ENCODE results near the gene CCDC69.
"Not testable (repeated sequence)": the region's sequence is repeated elsewhere in the genome, so short reads cannot be mapped to it uniquely, and the experiment has no call there.

CCDC69 gene

DNA sequence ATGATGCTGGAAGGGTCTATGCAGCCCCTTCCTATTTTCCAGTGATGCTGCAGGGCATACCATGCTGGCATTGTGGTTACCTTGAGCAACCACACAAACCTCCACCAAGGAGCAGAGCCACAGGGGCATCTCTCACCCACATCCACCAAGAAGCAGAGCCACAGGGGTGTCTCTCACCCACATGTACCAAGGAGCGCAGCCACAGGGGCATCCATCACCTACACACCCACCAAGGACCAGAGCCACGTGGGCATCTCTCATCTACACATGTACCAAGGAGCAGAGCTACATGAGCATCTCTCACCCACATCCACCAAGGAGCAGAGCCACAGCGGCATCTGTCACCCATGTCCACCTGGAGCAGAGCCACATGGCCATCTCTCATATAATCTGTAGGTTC, 20.3 kb upstream of the CCDC69 start:
- no peak for DNase-seq

DNA sequence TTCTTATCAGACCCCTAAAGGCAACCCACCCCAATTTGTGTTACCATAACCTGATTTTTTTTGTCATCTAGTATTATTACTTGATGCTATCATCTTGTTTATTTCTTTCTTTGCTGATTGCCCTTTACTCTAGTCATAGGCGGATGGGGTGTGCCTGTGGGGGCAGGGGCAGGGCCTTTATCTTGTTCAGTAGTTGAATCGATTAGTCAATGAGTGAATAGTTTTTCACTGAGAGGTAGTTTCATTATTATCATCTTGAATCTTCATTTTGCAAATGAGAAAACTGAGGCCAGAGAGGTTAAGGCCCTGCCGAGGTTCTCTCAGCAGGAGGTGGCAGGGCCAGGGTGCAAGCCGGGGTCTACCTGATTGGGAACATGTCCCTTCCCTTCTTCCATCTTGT, 19.7 kb upstream of the CCDC69 start:
- DNase-seq = no peak

DNA sequence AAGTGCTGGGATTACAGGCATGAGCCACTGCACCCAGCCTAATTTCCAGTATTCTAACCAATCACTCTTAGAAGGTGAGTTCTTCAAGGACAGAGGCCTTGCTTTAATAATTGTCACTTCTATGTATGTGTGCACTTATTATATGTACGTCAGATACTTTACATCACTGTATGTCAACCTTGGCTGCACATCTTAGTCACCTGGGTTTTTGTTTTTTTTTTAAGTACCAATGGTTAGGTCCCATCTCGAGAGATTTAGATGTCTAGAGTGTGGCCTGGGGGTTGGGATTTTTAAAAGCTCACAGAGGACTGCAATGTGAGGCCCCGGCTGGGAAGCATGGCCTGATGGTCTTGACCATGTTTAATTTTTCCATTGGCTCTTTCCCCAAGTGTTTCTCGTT, 19.2 kb upstream of the CCDC69 start:
- no peak for DNase-seq

DNA sequence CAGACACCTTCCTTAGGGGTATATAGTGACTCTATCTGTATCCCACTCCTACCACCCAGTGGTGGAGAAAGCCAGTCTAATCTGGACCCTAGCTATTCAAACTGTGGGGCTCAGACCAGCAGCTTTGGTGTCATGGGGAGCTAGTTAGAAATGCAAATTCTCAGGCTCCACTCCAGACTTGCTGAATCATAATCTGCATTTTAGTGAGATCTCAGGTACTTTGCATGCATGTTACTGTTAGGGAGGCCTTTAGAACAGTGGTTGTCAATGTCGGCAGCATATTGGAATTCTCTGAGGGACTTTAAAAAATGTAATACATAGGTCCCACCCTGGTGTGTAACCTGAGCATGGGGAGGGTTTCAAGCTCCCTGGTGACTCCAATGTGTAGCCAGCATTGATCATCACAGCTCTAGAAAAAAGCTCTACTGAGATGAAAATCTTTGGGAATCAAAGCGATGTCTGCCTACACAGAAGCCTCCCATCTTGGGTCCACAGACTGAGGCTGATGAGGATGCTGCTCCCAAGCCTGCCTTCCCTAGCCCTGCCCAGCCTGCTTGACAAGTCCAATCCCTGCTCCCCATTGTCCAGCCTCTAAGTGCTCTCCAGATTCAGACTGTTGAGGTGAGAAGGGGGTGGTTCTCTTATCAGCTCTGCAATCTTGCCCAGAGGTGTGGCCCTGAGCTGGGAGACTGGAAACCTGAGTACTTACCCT, 17.2 kb upstream of the CCDC69 start:
- DNase-seq = no peak

DNA sequence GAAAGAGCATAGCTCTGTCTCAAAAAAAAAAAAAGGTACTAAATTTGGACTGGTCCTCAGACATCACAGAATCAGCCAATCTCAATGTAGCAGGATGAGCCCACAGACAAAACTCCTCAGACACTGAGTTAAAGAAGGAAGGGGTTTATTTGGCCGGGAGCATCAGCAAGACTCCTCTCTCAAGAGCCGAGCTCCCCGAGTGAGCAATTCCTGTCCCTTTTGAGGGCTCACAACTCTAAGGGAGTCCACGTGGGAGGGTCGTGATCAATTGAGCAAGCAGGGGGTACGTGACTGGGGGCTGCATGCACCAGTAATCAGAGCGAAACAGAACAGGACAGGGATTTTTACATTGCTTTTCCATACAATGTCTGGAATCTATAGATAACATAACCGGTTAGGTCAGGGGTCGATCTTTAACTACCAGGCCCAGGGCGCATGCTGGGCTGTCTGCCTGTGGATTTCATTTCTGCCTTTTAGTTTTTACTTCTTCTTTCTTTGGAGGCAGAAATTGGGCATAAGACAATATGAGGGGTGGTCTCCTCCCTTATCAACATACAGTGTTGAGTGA, 16.5 kb upstream of the CCDC69 start:
- DNase-seq = not testable (repeated sequence)

DNA sequence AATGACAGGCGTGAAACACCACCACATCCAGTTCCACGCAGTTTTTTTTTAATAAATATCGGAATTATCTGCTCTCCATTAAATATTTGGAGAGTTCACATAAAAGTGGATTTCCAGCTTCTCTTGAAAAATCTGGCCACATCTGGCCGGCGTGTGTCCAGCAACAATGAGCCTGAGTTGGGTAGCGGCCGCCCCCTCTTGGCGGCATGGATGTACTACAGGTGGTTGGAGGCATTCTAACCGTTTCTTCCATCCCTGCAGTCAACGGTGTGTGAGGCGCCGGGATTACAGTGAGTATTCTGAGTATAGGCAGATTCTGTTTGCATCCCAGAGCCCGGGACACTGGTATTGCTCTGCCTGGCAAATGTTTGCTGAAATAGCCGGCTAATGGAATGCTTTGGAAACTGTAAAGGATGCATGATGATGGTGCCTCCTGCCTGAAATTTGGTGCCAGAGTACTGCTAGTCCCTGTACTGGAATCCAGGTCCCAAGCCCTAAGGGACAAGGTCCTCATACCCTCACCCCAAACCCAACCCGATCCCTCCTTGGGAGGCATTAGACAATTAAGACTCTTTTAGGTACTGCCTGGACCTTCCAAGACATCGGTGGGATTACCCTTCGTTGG, 15.5 kb upstream of the CCDC69 start:
- DNase-seq = no peak

DNA sequence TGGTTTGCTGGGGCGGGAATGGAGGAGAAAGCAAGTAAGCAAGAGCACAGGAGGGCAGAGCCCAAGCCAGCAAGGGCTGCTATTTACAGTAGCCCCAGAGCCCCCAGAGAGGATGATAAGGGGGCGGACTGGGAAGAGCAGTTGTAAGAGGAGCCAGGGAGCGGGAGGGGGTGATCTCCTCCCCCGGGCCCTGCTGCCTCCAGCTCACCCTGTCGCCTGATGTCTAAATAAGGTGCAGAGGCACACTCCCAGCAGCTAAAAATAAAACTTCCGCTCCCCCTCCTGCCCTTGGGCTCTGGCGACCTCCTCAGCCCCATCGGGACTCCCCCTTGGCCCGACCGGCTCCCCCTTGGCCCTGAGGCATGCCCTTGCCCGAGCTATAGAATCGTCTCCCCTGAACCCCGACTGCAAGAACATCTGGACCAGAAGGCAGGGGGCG, 14.4 kb upstream of the CCDC69 start:
- no peak for DNase-seq

DNA sequence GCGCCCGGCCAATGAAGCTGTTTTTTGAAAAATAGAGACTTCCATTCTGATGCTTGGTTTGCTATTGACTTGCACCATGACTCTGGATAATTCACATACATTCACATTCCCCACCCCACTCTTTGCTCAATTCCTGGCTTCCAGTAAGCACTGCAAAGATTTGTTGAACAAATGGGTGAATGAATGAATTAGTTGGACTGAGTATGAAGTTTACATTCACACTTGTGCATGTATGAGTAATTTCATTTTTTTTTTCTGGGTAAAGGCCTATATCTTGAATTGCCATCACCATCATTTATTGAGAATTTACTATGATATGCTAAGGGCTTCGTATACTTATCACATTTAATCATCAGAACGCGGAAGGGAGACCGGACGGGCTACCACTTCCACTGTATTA, 13.8 kb upstream of the CCDC69 start:
- DNase-seq = no peak

DNA sequence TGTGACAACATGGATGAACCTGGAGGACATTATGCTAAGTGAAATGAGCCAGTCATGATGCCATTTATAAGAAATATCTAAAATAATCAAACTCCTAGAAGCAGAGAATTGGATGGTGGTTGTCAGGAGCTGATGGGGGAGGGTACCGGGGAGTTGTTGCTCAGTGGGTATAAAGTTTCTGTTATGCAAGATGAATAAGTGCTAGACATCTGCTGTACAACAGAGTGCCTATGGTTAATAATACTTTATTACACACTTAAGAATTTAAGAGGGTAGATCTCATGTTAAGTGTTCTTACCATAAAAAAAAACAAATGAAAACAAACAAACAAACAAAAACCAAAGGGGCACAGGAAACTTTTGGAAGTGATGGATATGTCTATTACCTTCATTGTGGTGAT, 13.0 kb upstream of the CCDC69 start:
- no peak for DNase-seq

DNA sequence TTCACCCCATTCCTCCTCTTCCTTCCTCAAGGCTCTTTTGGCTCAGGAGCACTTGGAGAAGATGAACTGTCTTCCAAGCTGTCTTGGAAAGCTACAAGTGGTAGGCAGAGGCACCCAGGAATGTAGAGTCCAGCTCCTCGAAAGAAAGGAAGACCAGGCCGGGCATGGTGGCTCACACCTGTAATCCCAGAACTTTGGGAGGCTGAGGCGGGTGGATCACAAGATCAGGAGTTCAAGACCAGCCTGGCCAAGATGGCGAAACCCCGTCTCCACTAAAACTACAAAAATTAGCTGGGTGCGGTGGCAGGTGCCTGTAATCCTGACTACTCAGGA, 11.3 kb upstream of the CCDC69 start:
- not testable (repeated sequence) for DNase-seq

DNA sequence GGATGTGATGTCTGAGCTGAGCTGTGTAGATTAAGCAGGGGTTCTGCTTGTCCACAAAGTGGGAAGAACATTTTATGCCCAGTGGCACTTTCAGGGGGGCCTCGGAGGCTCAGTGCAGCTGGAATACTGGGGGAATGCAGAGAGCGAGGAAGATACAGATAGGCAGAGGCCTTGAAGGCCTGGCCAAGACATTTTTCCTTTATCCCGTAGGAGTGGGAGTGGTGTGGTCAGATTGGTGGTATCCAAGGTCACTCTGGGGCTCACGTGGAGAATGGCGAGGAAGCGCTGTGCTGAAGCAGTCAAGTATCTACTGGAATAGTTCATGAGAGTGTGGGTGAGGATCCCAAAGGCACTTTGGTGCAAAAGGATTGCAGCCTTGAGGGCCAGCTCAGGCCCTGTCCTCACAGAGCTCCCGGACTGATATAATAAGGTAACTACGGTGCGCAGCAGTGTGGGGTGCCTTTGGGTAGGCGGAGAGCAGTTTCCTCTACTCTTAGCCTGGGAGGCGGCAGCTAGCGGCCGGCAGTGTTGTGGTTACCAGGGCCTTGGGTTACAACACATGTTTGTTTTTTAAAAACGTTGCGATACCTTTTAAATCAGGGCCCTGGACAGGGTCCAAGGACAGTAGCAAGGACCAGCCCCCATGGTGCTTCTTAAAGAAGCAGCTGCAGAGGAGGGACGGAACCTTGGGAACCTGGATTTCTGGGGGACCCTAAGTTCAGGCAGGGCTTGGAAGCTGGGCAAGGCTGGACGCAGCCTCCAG, 10.8 kb upstream of the CCDC69 start:
- DNase-seq = no peak

DNA sequence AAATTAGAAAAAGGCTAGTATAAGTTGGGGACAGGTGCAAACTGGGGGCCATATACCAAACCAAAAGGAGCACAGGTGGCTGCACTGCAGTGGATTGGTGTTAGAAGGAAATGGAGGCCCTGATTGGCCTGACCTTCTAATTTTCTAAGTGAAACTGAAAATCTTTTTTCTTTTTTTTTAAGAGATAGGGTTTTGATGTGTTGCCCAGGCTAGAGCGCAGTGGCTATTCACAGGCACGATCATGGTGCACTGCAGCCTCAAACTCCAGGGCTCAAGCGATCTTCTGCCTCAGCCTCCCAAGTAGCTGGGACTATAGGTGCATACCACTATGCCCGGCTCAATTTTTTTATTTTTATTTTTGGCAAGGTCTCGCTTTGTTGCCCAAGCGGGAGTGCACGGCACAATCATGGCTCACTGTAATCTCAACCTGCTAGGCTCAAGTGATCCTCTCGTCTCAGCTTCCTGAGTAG, 9.8 kb upstream of the CCDC69 start:
- no peak for DNase-seq

DNA sequence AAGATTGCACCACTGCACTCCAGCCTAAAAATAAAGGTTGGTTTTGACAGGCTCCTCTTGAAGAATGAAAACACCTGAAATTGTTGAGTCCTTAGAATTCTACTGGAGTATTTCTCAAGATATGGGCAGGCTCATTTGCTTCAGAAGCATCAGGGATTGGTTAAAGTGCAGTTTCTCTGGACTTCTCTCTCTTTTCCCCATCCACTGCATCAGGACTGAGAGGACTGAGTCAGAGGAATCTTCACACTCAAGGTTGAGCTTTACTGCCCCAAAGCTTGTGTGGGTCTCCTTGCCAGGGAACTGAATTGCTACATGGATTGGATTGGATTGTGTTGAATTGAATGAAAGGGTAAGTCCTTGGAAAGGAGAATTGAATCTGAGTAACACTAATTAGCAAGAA, 7.5 kb upstream of the CCDC69 start:
- no peak for DNase-seq

DNA sequence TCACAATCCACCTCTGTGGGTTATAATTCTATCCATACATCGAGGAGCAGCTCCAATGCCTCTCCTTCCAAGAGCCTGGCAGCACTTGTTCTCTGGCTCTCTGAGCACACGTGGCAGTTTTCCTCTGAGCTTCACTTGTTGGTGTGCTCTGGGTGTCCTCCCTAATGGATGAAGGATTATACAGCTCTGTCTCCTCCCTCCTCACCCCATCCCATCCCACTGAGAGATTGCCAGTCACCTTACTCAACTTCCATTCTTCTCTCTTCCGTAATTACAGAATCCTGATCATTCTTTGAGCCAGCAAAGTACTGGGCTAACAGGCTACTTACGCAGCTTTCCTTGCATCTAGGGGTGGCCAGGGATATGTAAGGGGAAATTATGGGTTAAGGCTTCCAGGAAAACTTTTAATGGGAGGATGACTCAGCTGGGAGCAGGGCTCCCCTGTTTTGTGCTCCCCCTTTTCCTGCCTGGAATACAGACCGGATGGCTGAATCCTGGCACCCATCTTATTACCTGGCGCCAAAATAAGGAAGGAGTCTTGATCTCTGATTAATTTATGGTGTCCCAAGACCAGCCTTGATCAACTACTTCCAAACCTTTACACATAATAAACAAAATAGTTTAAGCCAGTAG, 6.3 kb upstream of the CCDC69 start:
- DNase-seq = no peak

DNA sequence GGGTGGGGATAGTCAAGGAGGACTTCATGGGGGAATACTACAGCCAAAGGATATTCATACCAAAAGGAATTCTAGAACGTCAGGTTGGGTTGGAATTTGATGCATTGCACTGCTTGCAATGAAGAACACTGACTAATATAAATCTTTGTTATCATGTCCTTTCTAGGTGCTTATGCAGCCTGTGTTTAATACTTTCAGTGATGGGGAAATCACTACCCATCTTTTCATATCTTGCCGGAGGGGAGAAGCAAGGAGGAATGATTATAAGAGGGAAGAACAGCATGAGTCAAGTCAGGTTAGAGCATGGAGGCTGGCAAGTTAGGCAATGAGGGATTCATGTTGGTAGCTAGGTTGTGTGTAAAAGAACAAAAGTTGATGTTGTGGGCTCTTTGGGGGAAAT, 5.1 kb upstream of the CCDC69 start:
- no peak for DNase-seq

DNA sequence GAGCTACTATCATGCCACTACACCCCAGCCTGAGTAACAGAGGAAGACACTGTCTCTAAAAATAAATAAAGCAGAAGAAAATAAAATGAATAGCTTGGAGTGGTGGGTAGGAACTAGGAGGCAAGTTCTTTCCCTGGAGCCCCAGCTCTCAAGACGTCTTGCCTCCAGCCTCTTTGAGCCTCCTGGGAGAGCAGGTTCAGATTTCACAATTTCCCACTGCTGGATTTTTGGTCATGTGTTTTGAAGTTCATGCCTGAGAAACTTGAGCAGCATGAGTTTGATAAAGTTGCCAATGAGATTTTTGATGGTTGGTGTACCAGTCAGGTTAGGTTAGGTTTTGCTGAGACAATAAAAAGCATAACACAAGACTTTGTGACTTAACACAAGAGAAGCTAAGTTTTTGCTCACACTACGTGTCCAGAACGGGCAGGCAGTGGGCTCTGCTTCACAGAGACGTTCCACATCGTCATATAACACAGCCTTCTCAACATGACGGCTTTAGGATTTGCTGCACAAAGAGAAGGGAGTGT, 4.1 kb upstream of the CCDC69 start:
- no peak for DNase-seq

DNA sequence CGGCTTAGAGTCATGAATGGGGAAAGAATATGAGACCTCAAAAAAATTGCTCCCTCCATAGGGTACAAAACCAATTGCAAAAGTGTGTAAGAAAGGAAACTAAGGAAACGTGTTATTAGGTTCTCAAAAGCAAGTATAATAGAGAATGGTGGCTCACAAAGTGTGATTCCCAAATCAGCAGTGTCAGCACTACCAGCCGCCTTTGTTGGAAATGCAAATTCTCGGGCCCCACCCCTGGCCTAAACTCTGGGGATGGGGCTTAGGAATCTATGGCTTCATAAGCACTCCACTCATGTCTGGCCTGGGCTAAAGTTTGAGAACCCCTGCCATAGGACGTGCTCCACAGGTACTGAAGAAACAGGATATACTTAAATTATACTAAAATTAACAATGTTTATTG, 1.6 kb upstream of the CCDC69 start:
- no peak for DNase-seq

DNA sequence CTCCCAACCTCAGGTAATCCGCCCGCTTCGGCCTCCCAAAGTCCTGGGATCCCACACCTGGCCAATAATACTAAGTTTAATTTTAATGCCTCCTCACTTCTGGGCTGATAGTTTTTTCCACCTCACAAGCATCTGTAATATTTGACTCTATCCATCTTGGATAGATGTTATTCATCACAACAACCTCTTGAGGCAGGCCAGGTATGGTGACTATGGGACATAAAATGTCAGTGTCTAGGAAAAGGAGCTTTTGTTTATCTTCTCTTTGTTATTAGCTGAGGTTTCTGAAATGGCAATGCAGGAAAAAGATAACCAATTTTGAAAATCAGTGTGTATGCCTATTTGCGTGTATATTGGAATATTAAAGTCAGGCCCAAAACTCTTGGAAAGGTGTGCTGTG, 1.2 kb upstream of the CCDC69 start:
- no peak for DNase-seq

DNA sequence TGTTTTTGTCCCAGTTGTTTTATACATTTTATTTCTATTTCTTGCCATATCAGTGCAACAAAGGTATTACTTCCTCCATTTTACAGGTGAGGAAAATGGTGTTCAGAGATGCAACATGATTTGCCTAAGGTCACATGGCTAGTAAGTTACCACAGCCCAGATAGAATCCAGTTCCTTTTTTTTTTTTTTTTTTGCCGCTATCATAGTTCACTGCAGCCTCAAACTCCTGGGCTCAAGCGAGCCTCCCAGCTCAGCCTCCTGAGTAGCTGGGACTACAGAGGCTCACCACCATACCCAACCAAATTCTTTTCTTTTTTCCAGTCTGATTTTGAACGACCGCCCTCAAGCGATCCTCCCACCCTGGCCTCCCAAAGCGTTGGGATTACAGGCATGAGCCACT, 480 bp upstream of the CCDC69 start:
- DNase-seq = no peak

DNA sequence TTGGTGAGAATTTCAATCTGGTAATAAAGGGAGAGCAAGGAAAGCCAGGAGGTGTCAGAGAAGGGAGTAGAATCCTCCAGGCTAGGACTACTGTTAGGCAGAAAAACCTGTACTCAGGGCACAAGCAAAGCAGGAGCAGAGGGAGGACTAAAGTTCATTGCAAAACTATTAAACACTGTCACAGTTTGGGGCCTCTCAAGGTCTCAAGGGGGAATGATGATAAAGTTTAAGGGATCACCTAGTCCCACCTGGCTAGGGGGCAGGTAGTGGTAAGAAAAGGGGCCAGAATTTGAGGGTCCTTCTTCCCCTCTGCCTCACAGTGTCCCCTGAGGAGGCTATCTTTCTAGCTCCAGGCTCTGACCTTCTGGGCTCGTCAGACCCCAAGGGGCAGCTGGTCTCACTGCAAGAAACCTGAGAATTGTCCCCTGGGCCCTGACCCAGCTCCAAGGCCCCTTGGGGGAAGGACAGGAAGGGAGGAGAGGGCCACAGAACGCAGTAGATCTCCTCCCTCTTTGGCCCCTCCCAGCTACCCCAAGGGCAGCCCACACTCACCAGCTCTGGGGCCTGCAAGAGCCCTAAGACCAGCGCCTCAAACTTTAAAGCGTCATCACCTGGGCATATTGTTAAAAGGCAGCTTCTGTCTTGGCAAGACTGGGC, 974 bp downstream of the CCDC69 start:
- DNase-seq = no peak

DNA sequence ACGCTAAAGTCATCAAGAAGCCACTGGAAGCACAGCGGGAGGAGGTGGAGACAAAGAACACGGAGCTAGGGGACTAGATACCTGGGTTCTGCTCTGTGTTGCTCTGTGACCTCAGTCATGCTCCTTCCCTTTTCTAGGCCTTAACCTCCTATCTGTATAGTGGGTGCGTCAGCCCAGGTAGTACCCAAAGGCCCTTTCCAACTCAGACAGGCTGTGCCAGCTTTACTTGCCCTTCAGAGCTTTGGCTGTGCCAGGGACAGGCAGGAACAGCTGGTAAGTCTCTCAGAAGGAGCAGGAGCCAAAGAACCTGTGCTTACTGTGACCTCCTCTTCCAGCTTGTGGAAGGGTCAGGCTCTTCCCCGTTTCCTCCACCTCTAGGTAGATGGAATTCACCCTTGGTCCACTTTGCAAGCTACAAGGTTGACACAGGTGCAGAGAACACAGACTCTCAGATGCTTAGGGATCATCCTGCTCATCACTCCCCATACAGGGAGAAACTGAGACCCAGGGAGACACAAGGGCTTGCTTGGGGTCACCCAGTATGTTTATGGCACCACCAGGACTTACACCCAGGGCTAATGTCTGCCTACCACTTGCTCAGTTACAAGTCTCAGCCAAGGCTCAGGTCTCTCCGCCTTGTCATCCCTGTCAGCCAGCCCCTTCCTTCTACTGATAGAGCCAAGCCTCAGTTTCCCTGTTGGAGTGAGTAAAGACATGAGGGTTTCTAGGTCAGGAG, 1.7 kb downstream of the CCDC69 start:
- no peak for DNase-seq

DNA sequence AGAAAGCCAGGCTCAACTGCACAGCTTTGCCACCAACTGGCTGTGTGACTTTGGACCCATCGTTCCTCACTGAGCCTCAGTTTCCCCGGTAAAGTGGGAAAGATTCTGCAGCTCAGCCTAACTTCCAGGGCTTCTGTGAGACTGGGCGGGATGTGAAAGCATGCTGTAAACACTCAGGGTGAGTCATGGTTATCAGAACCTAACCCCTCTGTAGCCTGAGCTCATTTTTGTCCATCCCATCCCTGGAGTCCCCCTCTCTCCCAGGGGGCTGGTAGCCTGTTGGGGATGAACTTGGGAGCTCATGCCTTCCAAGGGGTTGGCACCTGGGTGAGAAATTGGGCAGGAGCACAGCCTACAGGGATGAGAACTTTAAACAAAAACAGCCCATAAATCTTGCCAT, 2.3 kb downstream of the CCDC69 start:
- no peak for DNase-seq
